Panc1 (cell line): ENCODE results near the gene NEK7. TPM values are rescaled to one million over a fixed set of nuclear protein-coding genes. Genes with fewer than 3 reads are reported as not detected.

Source experiments
- ATAC-seq: fragments of 200-7000 bp; cut with Tn5 transposase; 2 replicates; pipeline ENCODE4 v1.9.1; 2020; ENCODE audit warnings: mild to moderate bottlenecking, moderate library complexity
- BruUV-seq: library from RNA; stranded (reverse); fragments of 400-500 nt; replicated peaks from 2 replicates; lab custom pipeline; 2021; lab: Mats Ljungman, UMichigan
- CTCF ChIA-PET: fragments of 300-600 bp; sonication (Branson Sonifier 250); formaldehyde crosslinking; loops from one replicate; lab custom pipeline; 2022; ENCODE audit warnings: antibody characterized with exemption; lab: Charles Lee
- POLR2A ChIA-PET: fragments of 300-600 bp; sonication (Branson Sonifier 250); formaldehyde crosslinking; loops from one replicate; lab custom pipeline; 2022; ENCODE audit warnings: antibody characterized with exemption; lab: Charles Lee
- DNase-seq: peaks from one replicate; pipeline ENCODE4 v3.0.0-alpha.2; 2010; ENCODE audit warnings: low read depth, low spot score
- H3K27ac ChIP-seq: 2 replicates; pipeline ENCODE4 v1.5.1; 2011; ENCODE audit warnings: mild to moderate bottlenecking, low read length, inconsistent platforms
- H3K27me3 ChIP-seq: fragments of 200-500 bp; sonication (Bioruptor generic); 2 replicates; pipeline ENCODE4 v1.6.0; 2014; ENCODE audit warnings: low read length, inconsistent platforms; ENCODE audit not compliant: control insufficient read depth, insufficient read depth
- H3K36me3 ChIP-seq: fragments of 200-500 bp; sonication (Bioruptor generic); 2 replicates; pipeline ENCODE4 v1.5.1; 2014; ENCODE audit warnings: inconsistent platforms, mild to moderate bottlenecking, low read length, moderate library complexity; ENCODE audit not compliant: control insufficient read depth, insufficient read depth
- H3K4me1 ChIP-seq: 2 replicates; pipeline ENCODE4 v1.5.1; 2011; ENCODE audit warnings: inconsistent platforms, mild to moderate bottlenecking, low read length, moderate library complexity; ENCODE audit not compliant: control insufficient read depth, insufficient read depth
- H3K4me3 ChIP-seq, 2 experiments: 2 replicates each; pipeline ENCODE4 v1.5.1; 2011 to 2012; ENCODE audit warnings: low read depth in 2 of 2, low read length in 2 of 2, mild to moderate bottlenecking in 2 of 2, inconsistent platforms in 1 of 2, moderate library complexity in 1 of 2
- H3K9me3 ChIP-seq: fragments of 200-500 bp; sonication (Bioruptor generic); 2 replicates; pipeline ENCODE4 v1.5.1; 2014; ENCODE audit warnings: low read depth, mild to moderate bottlenecking, inconsistent platforms, low read length, moderate library complexity; ENCODE audit not compliant: control insufficient read depth, insufficient read depth
- CTCF ChIP-seq: fragments of 450-650 bp; IDR thresholded peaks from 2 replicates; pipeline ENCODE4 v1.5.1; 2017; ENCODE audit warnings: mild to moderate bottlenecking
- POLR2AphosphoS5 ChIP-seq: IDR thresholded peaks from 2 replicates; pipeline ENCODE4 v1.6.1; 2012; ENCODE audit warnings: mild to moderate bottlenecking, low read depth, low read length, moderate library complexity
- REST ChIP-seq, 2 experiments: IDR thresholded peaks; 2 replicates each; pipeline ENCODE4 v1.6.1; 2011 to 2012; ENCODE audit warnings: low read depth in 2 of 2, control low read depth in 1 of 2, low read length in 1 of 2, mild to moderate bottlenecking in 1 of 2, moderate library complexity in 1 of 2; ENCODE audit not compliant: insufficient read depth in 1 of 2
- SIN3A ChIP-seq: IDR thresholded peaks from 2 replicates; pipeline ENCODE4 v1.6.1; 2012; ENCODE audit warnings: low read depth, mild to moderate bottlenecking, low read length, moderate library complexity, borderline replicate concordance; ENCODE audit not compliant: insufficient read depth
- TCF7L2 ChIP-seq: IDR thresholded peaks from 2 replicates; pipeline ENCODE4 v1.6.1; 2011; ENCODE audit warnings: mild to moderate bottlenecking, low read depth, low read length, inconsistent platforms
- in situ Hi-C: cut with HindIII; loops from 2 replicates; pipeline ENCODE4 v1.10.0; 2016; ENCODE audit warnings: low sequenced_read_pairs, low pct_unique_long_range_greater_than_20kb
- intact Hi-C: fragments of 100-400 bp; cut with micrococcal nuclease; formaldehyde crosslinking; loops from one replicate; pipeline ENCODE4 v1.10.0; 2022; ENCODE audit not compliant: unreplicated experiment
- total RNA-seq: library from RNA; stranded (reverse); gene quantifications from one replicate; pipeline ENCODE4 v1.2.1, GENCODE V29; 2021; ENCODE audit not compliant: unreplicated experiment

The NEK7 gene
- total RNA-seq, 1 experiment from 2014 or later: 53.0 TPM

GRCh38 chr1:198259333-198260074 is 102.7 kb downstream of the NEK7 start:
- no peak overlapping the region for H3K4me3 ChIP-seq
- no peaks in the 10 kb centered on the region for H3K36me3 ChIP-seq
- in situ Hi-C loops (no loop called here), intact Hi-C loops (no loop called here)
- no peaks in the 10 kb centered on the region for H3K9me3 ChIP-seq
- no TSS peak for BruUV-seq
- ChIA-PET CTCF (no interaction called here), POLR2A (no interaction called here)
- no peaks in the 10 kb centered on the region for H3K27me3 ChIP-seq
- H3K27ac ChIP-seq: no peak overlapping the region
- no peaks in the 10 kb centered on the region for H3K4me1 ChIP-seq
- ATAC-seq: no peak
- no peak for TF ChIP-seq CTCF
- no peak for TF ChIP-seq TCF7L2
- TF ChIP-seq REST (IDR thresholded peaks at IDR 0.05; ENCODE audit: insufficient read depth in 1 of 2, low read depth in 2 of 2, low read length in 1 of 2): no peak
- no peak for TF ChIP-seq SIN3A
- TF ChIP-seq POLR2AphosphoS5: no peak
- DNase-seq: no peak

DNA sequence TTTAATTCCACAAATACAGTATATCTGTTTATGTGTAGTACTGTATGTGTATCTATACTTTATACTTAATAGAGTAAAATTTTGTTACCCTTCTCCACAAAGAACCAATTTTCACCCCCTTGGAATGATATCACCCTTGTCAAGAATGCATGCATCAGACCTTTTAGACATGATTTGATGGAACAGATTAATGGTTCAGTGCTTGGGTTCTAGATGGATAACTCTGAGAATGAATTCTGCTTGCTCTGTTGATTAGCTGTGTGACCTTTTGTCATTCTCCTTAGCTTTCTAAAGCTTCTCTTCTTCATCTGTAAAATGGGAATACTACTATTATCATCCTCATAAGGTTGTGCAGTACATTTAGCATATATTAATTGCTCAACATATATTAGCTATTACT is 105.1 kb downstream of the NEK7 start:
- ATAC-seq: no peak
- TF ChIP-seq REST (IDR thresholded peaks at IDR 0.05; ENCODE audit: insufficient read depth in 1 of 2, low read depth in 2 of 2, low read length in 1 of 2) (no peak), TCF7L2 (no peak), CTCF (no peak), SIN3A (no peak), POLR2AphosphoS5 (no peak)
- in situ Hi-C loops (no loop called here), intact Hi-C loops (no loop called here)
- no peak overlapping the region for H3K4me3 ChIP-seq
- no peak overlapping the region for H3K27ac ChIP-seq
- no TSS peak for BruUV-seq
- CTCF ChIA-PET: no interaction called here
- POLR2A ChIA-PET: no interaction called here
- no peaks in the 10 kb centered on the region for H3K36me3 ChIP-seq
- H3K27me3 ChIP-seq: no peaks in the 10 kb centered on the region
- no peaks in the 10 kb centered on the region for H3K9me3 ChIP-seq
- no peak for DNase-seq
- no peaks in the 10 kb centered on the region for H3K4me1 ChIP-seq
